ENCODE data around the gene CPN2.

- TF ChIP-seq ARNTL (CRISPR knock-in tag; IDR thresholded peaks at IDR 0.05; ENCODE audit: borderline replicate concordance, low read depth) = no peak
- no peak for TF ChIP-seq CSDC2 (CRISPR knock-in tag; IDR thresholded peaks at IDR 0.05)
Measured at GRCh38 chr3:194312186-194312742, 38.9 kb downstream of the CPN2 start.
